ENCODE data around the gene EPS15. TPM values are rescaled to one million over a fixed set of nuclear protein-coding genes. Genes with fewer than 3 reads are reported as not detected.

The EPS15 gene
- total and polyA plus RNA-seq, 2 of the 13 experiments (the other 11 are each of a cell fraction or from before 2014, with no cell fraction given), result 14.3 to 19.3 TPM

DNA sequence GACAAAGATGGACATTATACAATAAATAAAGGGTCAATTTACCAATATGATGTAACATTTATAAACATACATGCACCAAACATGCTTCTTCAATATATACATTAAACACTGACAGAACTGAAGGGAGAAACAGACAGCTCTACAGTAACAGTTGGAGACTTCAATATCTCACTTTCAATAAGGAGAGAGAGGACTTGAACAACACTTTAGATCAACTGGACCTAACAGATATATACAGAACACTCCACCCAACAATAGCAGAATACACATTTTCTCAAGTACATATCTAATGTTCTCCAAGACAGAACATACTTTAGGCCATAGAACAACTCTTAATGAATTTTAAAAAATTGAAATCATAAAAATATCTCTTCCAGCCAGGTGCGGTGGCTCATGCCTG lies 138.1 kb downstream of the EPS15 start (continued):
- no peak for TF ChIP-seq RBM39 (IDR thresholded peaks at IDR 0.05; ENCODE audit: low read depth, low read length, poor library complexity, severe bottlenecking)
- TF ChIP-seq ZNF512 (CRISPR knock-in tag; IDR thresholded peaks at IDR 0.05), result no peak

- no peak overlapping the region for H3K9ac ChIP-seq (ENCODE audit: insufficient read depth, low read depth, low read length)
- TF ChIP-seq JARID2 (CRISPR knock-in tag; IDR thresholded peaks at IDR 0.05; ENCODE audit: insufficient replicate concordance) (no peak), ZFP36 (IDR thresholded peaks at IDR 0.05; ENCODE audit: borderline replicate concordance, low read depth, low read length, partially characterized antibody) (no peak), ZFP1 (CRISPR knock-in tag; IDR thresholded peaks at IDR 0.05) (no peak), NCOA5 (CRISPR knock-in tag; IDR thresholded peaks at IDR 0.05) (no peak), ZFP41 (CRISPR knock-in tag; IDR thresholded peaks at IDR 0.05; ENCODE audit: borderline replicate concordance) (no peak), ZNF180 (CRISPR knock-in tag; IDR thresholded peaks at IDR 0.05; ENCODE audit: borderline replicate concordance, low read depth) (no peak), ZSCAN22 (CRISPR knock-in tag; IDR thresholded peaks at IDR 0.05) (no peak)
- TF ChIP-seq, protein P1, sequence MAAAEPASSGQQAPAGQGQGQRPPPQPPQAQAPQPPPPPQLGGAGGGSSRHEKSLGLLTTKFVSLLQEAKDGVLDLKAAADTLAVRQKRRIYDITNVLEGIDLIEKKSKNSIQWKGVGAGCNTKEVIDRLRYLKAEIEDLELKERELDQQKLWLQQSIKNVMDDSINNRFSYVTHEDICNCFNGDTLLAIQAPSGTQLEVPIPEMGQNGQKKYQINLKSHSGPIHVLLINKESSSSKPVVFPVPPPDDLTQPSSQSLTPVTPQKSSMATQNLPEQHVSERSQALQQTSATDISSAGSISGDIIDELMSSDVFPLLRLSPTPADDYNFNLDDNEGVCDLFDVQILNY (CRISPR knock-in tag; conservative IDR thresholded peaks at IDR 0.05), result no peak
- H3K4me2 ChIP-seq (ENCODE audit: low read depth, low read length), result no peak overlapping the region
- H3K27me3 ChIP-seq (ENCODE audit: control insufficient read depth in 1 of 2, insufficient read depth in 2 of 2, low read length in 2 of 2), result no peaks in the 10 kb centered on the region
- FAIRE-seq (no peak), DNase-seq (ENCODE audit: low spot score) (no peak), ATAC-seq (no peak)
- no peaks in the 10 kb centered on the region for H3K4me1 ChIP-seq (ENCODE audit: insufficient read depth, low read length)
- BruUV-seq (replicated peaks), result no TSS peak
- in situ Hi-C loops (cut with HindIII; ENCODE audit: extremely low pct_ligation_motif_present, low pct_unique_long_range_greater_than_20kb) (no loop called here), intact Hi-C loops (cut with micrococcal nuclease; ENCODE audit: unreplicated experiment) (no loop called here)
- H3K36me3 ChIP-seq (replicated peaks in 1 of 2; ENCODE audit: control insufficient read depth in 1 of 2, insufficient read depth in 2 of 2, low read length in 2 of 2), result peaks cover 4 to 5% of the 10 kb centered on the region in 2 experiments; a peak in 4 of 5 replicates
- 98% methylated on average over 6 of the region's 6 CpGs for WGBS (ENCODE audit: low lambda C conversion rate)
- peaks cover 6% of the 10 kb centered on the region for H3K9me3 ChIP-seq (ENCODE audit: low read length)
- H3K4me3 ChIP-seq (replicated peaks in 1 of 3; ENCODE audit: insufficient read depth in 1 of 3, low read depth in 2 of 3, low read length in 3 of 3), result no peak overlapping the region
- no peak overlapping the region for H3K27ac ChIP-seq (ENCODE audit: extremely low read length, insufficient read depth, low read length)
- no peaks in the 10 kb centered on the region for H3K79me2 ChIP-seq (ENCODE audit: insufficient read depth, low read length)
- ChIA-PET CTCF (ENCODE audit: low intra/inter-chr PET ratio, low total read pairs) (no interaction called here), POLR2A (no interaction called here)
- H4K20me1 ChIP-seq (ENCODE audit: insufficient read depth, low read length), result no peaks in the 10 kb centered on the region
- H2AFZ ChIP-seq (ENCODE audit: low read length), result no peak overlapping the region
These were observed 140.2 kb downstream of the EPS15 start for GRCh38 chr1:51378871-51379270.
